ENCODE measurements around the gene ANKRD11. TPM values are rescaled to one million over a fixed set of nuclear protein-coding genes. Genes with fewer than 3 reads are reported as not detected.
A peak's percentile ranks its signal among the peaks of the same experiment; 100 is the strongest.

ANKRD11 gene
- total RNA-seq, 1 experiment from 2014 or later, result 297 TPM

DNA sequence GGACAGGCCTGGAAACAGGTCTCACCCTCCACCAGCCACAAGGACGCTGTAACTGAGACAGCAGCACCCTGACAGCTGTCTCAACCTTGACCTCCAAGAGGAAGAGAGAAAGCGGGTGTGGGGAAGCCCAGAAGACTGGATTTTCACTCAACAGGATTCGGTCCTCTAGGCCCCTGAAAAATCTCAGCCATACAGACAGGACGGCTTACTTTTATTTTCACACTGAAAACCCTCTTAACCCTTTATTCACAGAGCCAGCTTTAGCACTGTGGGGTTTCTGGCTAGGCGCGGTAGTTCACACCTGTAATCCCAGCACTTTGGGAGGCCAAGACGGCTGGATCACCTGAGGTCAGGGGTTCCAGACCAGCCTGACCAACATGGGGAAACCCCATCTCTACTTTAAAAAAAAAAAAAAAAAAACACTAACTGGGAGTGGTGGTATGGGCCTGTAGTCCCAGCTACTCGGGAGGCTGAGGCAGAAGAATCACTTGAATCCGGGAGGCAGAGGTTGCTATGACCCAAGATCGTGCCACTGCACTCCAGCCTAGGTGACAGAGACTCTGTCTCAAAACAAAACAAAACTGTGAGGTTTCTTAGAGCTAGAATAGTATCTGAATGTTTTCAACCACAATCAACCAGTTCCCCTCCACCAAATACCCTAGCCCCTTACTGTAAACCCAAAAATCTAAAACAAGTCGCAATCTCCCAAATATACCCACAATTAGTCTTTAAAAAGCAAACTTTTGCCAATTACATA, 5.3 kb downstream of the ANKRD11 start:
- Histone ChIP-seq H3K9me3 (no peaks in the 10 kb centered on the region), H3K4me3 (ENCODE audit: low read depth, low read length) (no peak overlapping the region), H3K4me1 (peaks cover 39% of the 10 kb centered on the region), H3K36me3 (ENCODE audit: control insufficient read depth, insufficient read depth, low read length) (no peaks in the 10 kb centered on the region; the same call in 1 of the 2 replicates), H3K27me3 (replicated peaks; ENCODE audit: control insufficient read depth, insufficient read depth, low read length) (no peaks in the 10 kb centered on the region)
- no TSS peak for BruUV-seq (replicated peaks)
- intact Hi-C loops (cut with micrococcal nuclease; ENCODE audit: unreplicated experiment), result no loop called here
- Mint-ChIP-seq H3K27ac (ENCODE audit: unreplicated experiment) (peak overlapping the region; percentile 53), H3K27me3 (ENCODE audit: insufficient read depth, unreplicated experiment) (no peaks in the 10 kb centered on the region), H3K4me3 (ENCODE audit: unreplicated experiment) (no peak overlapping the region), H3K36me3 (ENCODE audit: insufficient read depth, unreplicated experiment) (peaks cover 84% of the 10 kb centered on the region), H3K9me3 (ENCODE audit: unreplicated experiment) (no peaks in the 10 kb centered on the region), H3K4me1 (ENCODE audit: low read depth, unreplicated experiment) (peaks cover 65% of the 10 kb centered on the region)
- no peak for DNase-seq
- ChIA-PET CTCF (interaction anchor here (0.7 kb wide), 1 partner anchor 150 kb away, joined by 4 read pairs; no protein-coding TSS in a partner anchor), POLR2A (no interaction called here)
- TF ChIP-seq, protein P1, sequence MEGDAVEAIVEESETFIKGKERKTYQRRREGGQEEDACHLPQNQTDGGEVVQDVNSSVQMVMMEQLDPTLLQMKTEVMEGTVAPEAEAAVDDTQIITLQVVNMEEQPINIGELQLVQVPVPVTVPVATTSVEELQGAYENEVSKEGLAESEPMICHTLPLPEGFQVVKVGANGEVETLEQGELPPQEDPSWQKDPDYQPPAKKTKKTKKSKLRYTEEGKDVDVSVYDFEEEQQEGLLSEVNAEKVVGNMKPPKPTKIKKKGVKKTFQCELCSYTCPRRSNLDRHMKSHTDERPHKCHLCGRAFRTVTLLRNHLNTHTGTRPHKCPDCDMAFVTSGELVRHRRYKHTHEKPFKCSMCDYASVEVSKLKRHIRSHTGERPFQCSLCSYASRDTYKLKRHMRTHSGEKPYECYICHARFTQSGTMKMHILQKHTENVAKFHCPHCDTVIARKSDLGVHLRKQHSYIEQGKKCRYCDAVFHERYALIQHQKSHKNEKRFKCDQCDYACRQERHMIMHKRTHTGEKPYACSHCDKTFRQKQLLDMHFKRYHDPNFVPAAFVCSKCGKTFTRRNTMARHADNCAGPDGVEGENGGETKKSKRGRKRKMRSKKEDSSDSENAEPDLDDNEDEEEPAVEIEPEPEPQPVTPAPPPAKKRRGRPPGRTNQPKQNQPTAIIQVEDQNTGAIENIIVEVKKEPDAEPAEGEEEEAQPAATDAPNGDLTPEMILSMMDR (IDR thresholded peaks at IDR 0.05; ENCODE audit: insufficient read depth in 1 of 2, low read depth in 1 of 2, low read length in 1 of 2, severe bottlenecking in 1 of 2, unreplicated experiment in 1 of 2), result no peak

DNA sequence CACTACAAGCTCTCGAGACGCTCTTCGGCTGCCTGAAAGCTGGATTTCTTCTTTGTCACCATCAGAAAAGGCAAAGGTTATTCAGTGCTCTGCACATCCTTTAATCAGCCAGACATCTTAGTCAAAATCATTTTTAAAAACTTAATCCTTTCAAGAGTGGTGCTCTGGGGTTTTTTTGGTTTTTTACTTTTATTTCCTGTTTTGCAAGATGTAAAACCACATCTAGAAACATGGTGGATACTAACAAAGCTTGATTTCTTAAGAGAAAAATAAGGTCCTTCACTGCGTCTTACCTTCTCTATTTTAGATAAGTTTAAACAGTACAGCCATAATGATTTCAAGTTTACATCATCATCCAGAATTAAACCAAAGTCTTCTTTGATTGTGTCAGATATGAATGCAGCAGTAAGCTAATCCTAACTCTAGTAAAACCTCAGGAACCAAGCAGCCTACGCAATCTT, 6.3 kb downstream of the ANKRD11 start:
- H3K9me3 ChIP-seq, result no peaks in the 10 kb centered on the region
- peaks cover 88% of the 10 kb centered on the region for H3K36me3 Mint-ChIP-seq (ENCODE audit: insufficient read depth, unreplicated experiment)
- TF ChIP-seq, protein P1 (IDR thresholded peaks at IDR 0.05; ENCODE audit: insufficient read depth in 1 of 2, low read depth in 1 of 2, low read length in 1 of 2, severe bottlenecking in 1 of 2, unreplicated experiment in 1 of 2), result no peak
- no peaks in the 10 kb centered on the region; the same call in 1 of the 2 replicates for H3K36me3 ChIP-seq (ENCODE audit: control insufficient read depth, insufficient read depth, low read length)
- no peaks in the 10 kb centered on the region for H3K9me3 Mint-ChIP-seq (ENCODE audit: unreplicated experiment)
- CTCF ChIA-PET, result interaction anchor here (0.5 kb wide), 1 partner anchor 207 kb away, joined by 3 read pairs; no protein-coding TSS in a partner anchor
- POLR2A ChIA-PET, result no interaction called here
- no peak overlapping the region for H3K4me3 Mint-ChIP-seq (ENCODE audit: unreplicated experiment)
- no peak overlapping the region for H3K27ac Mint-ChIP-seq (ENCODE audit: unreplicated experiment)
- no peaks in the 10 kb centered on the region for H3K27me3 ChIP-seq (replicated peaks; ENCODE audit: control insufficient read depth, insufficient read depth, low read length)
- intact Hi-C loops (cut with micrococcal nuclease; ENCODE audit: unreplicated experiment), result no loop called here
- BruUV-seq (replicated peaks), result no TSS peak
- DNase-seq, result no peak
- H3K4me3 ChIP-seq (ENCODE audit: low read depth, low read length), result no peak overlapping the region
- H3K27me3 Mint-ChIP-seq (ENCODE audit: insufficient read depth, unreplicated experiment), result no peaks in the 10 kb centered on the region
- peaks cover 65% of the 10 kb centered on the region for H3K4me1 Mint-ChIP-seq (ENCODE audit: low read depth, unreplicated experiment)
- H3K4me1 ChIP-seq, result peaks cover 46% of the 10 kb centered on the region

- CTCF ChIA-PET, result no interaction called here
- POLR2A ChIA-PET, result interaction anchor here (0.6 kb wide), 1 partner anchor 57 kb away, joined by 3 read pairs; no protein-coding TSS in a partner anchor
- no peak overlapping the region for H3K27ac Mint-ChIP-seq (ENCODE audit: unreplicated experiment)
- Histone ChIP-seq H3K4me1 (peaks cover 52% of the 10 kb centered on the region), H3K36me3 (ENCODE audit: control insufficient read depth, insufficient read depth, low read length) (no peaks in the 10 kb centered on the region; the same call in 1 of the 2 replicates), H3K4me3 (ENCODE audit: low read depth, low read length) (no peak overlapping the region), H3K27me3 (replicated peaks; ENCODE audit: control insufficient read depth, insufficient read depth, low read length) (no peaks in the 10 kb centered on the region), H3K9me3 (no peaks in the 10 kb centered on the region)
- DNase-seq, result no peak
- intact Hi-C loops (cut with micrococcal nuclease; ENCODE audit: unreplicated experiment), result no loop called here
- no peak overlapping the region for H3K4me3 Mint-ChIP-seq (ENCODE audit: unreplicated experiment)
- BruUV-seq (replicated peaks), result no TSS peak
- TF ChIP-seq, protein P1 (IDR thresholded peaks at IDR 0.05; ENCODE audit: insufficient read depth in 1 of 2, low read depth in 1 of 2, low read length in 1 of 2, severe bottlenecking in 1 of 2, unreplicated experiment in 1 of 2), result no peak
- H3K27me3 Mint-ChIP-seq (ENCODE audit: insufficient read depth, unreplicated experiment), result no peaks in the 10 kb centered on the region
- peaks cover 85% of the 10 kb centered on the region for H3K36me3 Mint-ChIP-seq (ENCODE audit: insufficient read depth, unreplicated experiment)
- no peaks in the 10 kb centered on the region for H3K9me3 Mint-ChIP-seq (ENCODE audit: unreplicated experiment)
- H3K4me1 Mint-ChIP-seq (ENCODE audit: low read depth, unreplicated experiment), result peaks cover 64% of the 10 kb centered on the region
Observed at GRCh38 chr16:89482817-89483205, 7.5 kb downstream of the ANKRD11 start.

All from Caco-2 (cell line).